MM.1S (cell line): ENCODE results near the gene ADD1.

ENCODE experiments used
- DNase-seq: peaks from one replicate; pipeline ENCODE4 v3.0.0-alpha.2; 2015
- H2AFZ ChIP-seq: fragments of 300-600 bp; sonication (generic); 2 replicates; pipeline ENCODE4 v1.6.0; 2016; ENCODE audit warnings: antibody characterized with exemption, low read length
- H3F3A ChIP-seq: fragments of 300-600 bp; sonication (generic); 2 replicates; pipeline ENCODE4 v1.6.1; 2016; ENCODE audit warnings: mild to moderate bottlenecking, antibody characterized with exemption, low read length, moderate library complexity, mixed read lengths; ENCODE audit not compliant: insufficient read depth
- H3K27ac ChIP-seq: fragments of 300-600 bp; sonication (generic); 2 replicates; pipeline ENCODE4 v1.5.1; 2016; ENCODE audit warnings: mild to moderate bottlenecking, low read length
- H3K27me3 ChIP-seq: fragments of 300-600 bp; sonication (generic); replicated peaks from 2 replicates; pipeline ENCODE4 v1.6.0; 2016; ENCODE audit warnings: low read length; ENCODE audit not compliant: insufficient read depth
- H3K36me3 ChIP-seq: fragments of 300-600 bp; sonication (generic); replicated peaks from 2 replicates; pipeline ENCODE4 v1.6.1; 2016; ENCODE audit warnings: mild to moderate bottlenecking, low read length, mixed read lengths; ENCODE audit not compliant: insufficient read depth
- H3K4me1 ChIP-seq: fragments of 300-600 bp; sonication (generic); 2 replicates; pipeline ENCODE4 v1.6.1; 2016; ENCODE audit warnings: low read length, mixed read lengths
- H3K4me2 ChIP-seq: fragments of 300-600 bp; sonication (generic); 2 replicates; pipeline ENCODE4 v1.6.0; 2016; ENCODE audit warnings: low read depth, low read length
- H3K4me3 ChIP-seq: fragments of 300-600 bp; sonication (generic); 2 replicates; pipeline ENCODE4 v1.5.1; 2016; ENCODE audit warnings: low read length, mixed read lengths
- H3K79me2 ChIP-seq: fragments of 300-600 bp; sonication (generic); 2 replicates; pipeline ENCODE4 v1.6.1; 2016; ENCODE audit warnings: mixed run types, low read length, mixed read lengths
- H3K9ac ChIP-seq: fragments of 300-600 bp; sonication (generic); 2 replicates; pipeline ENCODE4 v1.6.1; 2016; ENCODE audit warnings: low read length, mixed read lengths
- H3K9me2 ChIP-seq: fragments of 300-600 bp; sonication (generic); replicated peaks from 2 replicates; pipeline ENCODE4 v1.6.1; 2016; ENCODE audit warnings: mild to moderate bottlenecking, low read length, mixed read lengths; ENCODE audit not compliant: insufficient read depth
- H3K9me3 ChIP-seq: fragments of 300-600 bp; sonication (generic); replicated peaks from 2 replicates; pipeline ENCODE4 v1.6.1; 2016; ENCODE audit warnings: mild to moderate bottlenecking, low read length, mixed read lengths; ENCODE audit not compliant: insufficient read depth
- H4K20me1 ChIP-seq: fragments of 300-600 bp; sonication (generic); 2 replicates; pipeline ENCODE4 v1.6.1; 2016; ENCODE audit warnings: mild to moderate bottlenecking, low read length, moderate library complexity, mixed read lengths; ENCODE audit not compliant: insufficient read depth
- EZH2 ChIP-seq: fragments of 300-600 bp; sonication (generic); optimal IDR thresholded peaks from 2 replicates; pipeline ENCODE3; 2017; ENCODE audit warnings: low read depth, mild to moderate bottlenecking, antibody characterized with exemption, low read length, mixed read lengths
- EZH2phosphoT487 ChIP-seq: fragments of 300-600 bp; sonication (generic); IDR thresholded peaks from 2 replicates; pipeline ENCODE4 v1.6.1; 2018; ENCODE audit warnings: antibody characterized with exemption, low read length
- TF ChIP-seq, protein P1 (sequence below): fragments of 300-600 bp; sonication (generic); IDR thresholded peaks from 2 replicates; pipeline ENCODE4 v1.5.1; 2016; ENCODE audit warnings: antibody characterized with exemption, low read length, mixed read lengths

The ADD1 gene

DNA sequence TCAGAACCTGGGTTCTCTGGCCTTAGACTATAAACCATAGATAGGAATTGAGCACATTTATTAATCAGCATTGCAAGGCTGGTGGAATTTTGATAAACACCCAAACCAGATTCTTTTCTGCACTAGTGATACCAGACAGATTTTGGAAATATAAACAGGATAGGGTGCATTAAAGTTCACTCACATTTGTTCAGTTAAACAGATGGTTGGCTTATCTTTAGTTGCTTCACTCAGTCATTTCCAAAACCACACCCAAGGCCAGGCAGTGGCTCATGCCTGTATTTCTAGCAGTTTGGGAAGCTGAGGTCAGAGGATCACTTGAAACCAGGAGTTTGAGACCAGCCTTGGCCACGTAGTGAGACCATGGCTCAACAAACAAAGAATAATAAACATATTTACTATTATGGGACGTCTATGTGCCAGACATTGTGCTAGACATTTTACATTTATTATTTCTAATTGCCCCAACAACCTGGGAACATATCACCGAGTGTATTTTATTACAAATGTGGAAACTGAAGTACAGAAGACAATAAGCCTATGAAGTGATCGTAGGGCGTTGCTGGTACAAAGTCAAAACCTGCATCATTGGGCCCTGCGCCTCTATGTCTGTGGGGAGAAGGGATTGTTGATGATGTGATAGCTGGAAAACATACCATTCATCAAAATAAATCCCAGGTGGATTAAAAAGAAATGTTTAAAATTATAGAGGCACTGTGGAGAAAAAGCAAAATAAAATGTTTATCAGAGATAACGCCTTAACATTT, 15.0 kb downstream of the ADD1 start:
- peaks cover 3% of the 10 kb centered on the region; the same call in 1 of the 2 replicates for H3K36me3 ChIP-seq
- peaks cover 96% of the 10 kb centered on the region for H3K79me2 ChIP-seq
- peaks cover 12% of the 10 kb centered on the region for H3F3A ChIP-seq
- peaks cover 32% of the 10 kb centered on the region for H4K20me1 ChIP-seq
- no peaks in the 10 kb centered on the region for H3K27me3 ChIP-seq
- H3K4me1 ChIP-seq, result peaks cover 22% of the 10 kb centered on the region
- no peak overlapping the region for H3K9ac ChIP-seq
- TF ChIP-seq EZH2 (no peak), EZH2phosphoT487 (no peak)
- TF ChIP-seq, protein P1, sequence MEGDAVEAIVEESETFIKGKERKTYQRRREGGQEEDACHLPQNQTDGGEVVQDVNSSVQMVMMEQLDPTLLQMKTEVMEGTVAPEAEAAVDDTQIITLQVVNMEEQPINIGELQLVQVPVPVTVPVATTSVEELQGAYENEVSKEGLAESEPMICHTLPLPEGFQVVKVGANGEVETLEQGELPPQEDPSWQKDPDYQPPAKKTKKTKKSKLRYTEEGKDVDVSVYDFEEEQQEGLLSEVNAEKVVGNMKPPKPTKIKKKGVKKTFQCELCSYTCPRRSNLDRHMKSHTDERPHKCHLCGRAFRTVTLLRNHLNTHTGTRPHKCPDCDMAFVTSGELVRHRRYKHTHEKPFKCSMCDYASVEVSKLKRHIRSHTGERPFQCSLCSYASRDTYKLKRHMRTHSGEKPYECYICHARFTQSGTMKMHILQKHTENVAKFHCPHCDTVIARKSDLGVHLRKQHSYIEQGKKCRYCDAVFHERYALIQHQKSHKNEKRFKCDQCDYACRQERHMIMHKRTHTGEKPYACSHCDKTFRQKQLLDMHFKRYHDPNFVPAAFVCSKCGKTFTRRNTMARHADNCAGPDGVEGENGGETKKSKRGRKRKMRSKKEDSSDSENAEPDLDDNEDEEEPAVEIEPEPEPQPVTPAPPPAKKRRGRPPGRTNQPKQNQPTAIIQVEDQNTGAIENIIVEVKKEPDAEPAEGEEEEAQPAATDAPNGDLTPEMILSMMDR, result no peak
- H2AFZ ChIP-seq, result no peak overlapping the region
- no peaks in the 10 kb centered on the region for H3K9me3 ChIP-seq
- H3K4me3 ChIP-seq, result no peak overlapping the region
- no peaks in the 10 kb centered on the region for H3K9me2 ChIP-seq
- no peak overlapping the region for H3K27ac ChIP-seq
- no peak for DNase-seq
- no peak overlapping the region for H3K4me2 ChIP-seq

DNA sequence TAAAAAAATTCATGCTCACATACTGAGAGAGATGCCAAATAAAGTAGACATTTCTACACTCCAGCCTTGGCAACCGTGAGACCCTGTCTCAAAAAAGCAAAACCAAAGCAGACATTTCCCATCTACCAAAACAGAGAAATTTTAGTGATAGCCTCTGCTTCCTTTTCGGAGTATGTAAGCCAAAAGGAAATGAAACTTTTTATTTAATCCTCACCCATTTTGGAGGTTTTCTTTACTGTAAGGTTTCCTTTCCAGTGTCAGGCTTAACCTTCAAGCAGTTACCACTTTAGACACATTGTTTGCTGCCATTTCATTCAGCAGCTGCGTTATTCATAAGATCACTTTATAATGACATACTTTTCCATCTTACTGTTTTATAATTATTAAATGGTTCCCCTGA, 15.9 kb downstream of the ADD1 start:
- Histone ChIP-seq H3K9me2 (no peaks in the 10 kb centered on the region), H3F3A (peaks cover 12% of the 10 kb centered on the region), H3K79me2 (peaks cover 96% of the 10 kb centered on the region), H4K20me1 (peaks cover 32% of the 10 kb centered on the region), H3K4me1 (peaks cover 22% of the 10 kb centered on the region), H3K27me3 (no peaks in the 10 kb centered on the region), H3K27ac (no peak overlapping the region), H3K9ac (no peak overlapping the region), H3K36me3 (peaks cover 3% of the 10 kb centered on the region; the same call in 1 of the 2 replicates), H3K4me2 (no peak overlapping the region), H2AFZ (no peak overlapping the region), H3K4me3 (no peak overlapping the region), H3K9me3 (no peaks in the 10 kb centered on the region)
- DNase-seq, result no peak
- TF ChIP-seq, protein P1, result no peak
- TF ChIP-seq EZH2 (no peak), EZH2phosphoT487 (no peak)

DNA sequence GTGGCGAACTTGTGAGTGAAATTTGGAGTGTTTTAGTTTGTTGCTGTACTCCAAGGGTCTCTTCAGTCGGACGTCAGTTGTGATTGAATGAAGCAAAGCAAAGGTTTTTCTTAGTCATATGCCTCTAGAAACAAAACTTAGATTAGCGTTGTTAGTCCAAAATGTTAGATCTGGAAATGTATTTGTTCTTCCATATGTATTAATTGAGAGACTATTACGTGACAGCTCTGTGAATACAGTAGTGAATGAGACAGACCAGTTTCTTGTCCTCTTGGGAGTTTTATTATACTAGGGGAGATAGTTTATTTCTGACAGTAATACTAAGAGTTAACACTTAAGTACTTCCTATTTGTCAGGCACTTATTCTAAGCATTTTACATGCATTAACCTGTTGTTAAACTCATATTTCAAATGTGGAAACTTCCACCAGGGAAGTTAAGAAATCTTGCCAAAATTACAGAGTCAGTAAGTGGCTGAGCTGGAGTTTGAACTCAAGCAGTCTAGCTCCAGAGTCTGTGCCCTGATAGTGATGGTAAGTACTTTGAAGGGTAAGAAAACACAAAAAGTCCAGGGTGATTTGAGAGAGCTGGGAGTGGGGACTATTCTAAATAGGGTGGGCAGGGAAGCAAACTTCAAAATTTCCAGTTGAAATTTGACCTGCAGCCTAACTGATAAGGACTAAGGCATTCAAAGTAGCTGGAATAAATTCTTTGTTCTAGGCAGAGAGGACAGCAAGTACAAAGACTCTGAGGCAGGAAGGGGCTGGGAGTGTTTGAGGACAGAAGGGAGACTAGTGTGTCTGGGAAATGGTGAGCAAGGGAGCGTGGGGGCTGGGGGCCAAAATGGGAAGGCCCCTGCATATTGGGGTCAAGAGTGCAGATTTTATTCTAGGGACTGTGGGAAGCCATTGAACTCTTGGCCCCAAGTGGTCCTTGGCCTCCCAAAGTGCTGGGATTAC, 17.0 kb downstream of the ADD1 start:
- H3K9me2 ChIP-seq, result no peaks in the 10 kb centered on the region
- H3K27me3 ChIP-seq, result no peaks in the 10 kb centered on the region
- no peak overlapping the region for H2AFZ ChIP-seq
- no peaks in the 10 kb centered on the region for H3K9me3 ChIP-seq
- no peak overlapping the region for H3K27ac ChIP-seq
- H3K36me3 ChIP-seq, result peaks cover 3% of the 10 kb centered on the region; the same call in 1 of the 2 replicates
- no peak overlapping the region for H3K4me2 ChIP-seq
- peaks cover 22% of the 10 kb centered on the region for H3K4me1 ChIP-seq
- TF ChIP-seq, protein P1, result no peak
- no peak for TF ChIP-seq EZH2
- TF ChIP-seq EZH2phosphoT487, result no peak
- H3K79me2 ChIP-seq, result peaks cover 96% of the 10 kb centered on the region
- H4K20me1 ChIP-seq, result peaks cover 32% of the 10 kb centered on the region
- H3F3A ChIP-seq, result peaks cover 12% of the 10 kb centered on the region
- no peak overlapping the region for H3K9ac ChIP-seq
- no peak for DNase-seq
- no peak overlapping the region for H3K4me3 ChIP-seq
